Gastroesophageal sphincter (tissue), 4 donors: ENCODE results near the gene MYO3B. TPM values are rescaled to one million over a fixed set of nuclear protein-coding genes. Genes with fewer than 3 reads are reported as not detected.

Experiments
- ATAC-seq: fragments of 150-250 bp; one replicate; pipeline ENCODE4 v1.9.1; 2016; ENCODE audit warnings: mild to moderate bottlenecking, moderate library complexity
- H3K27ac ChIP-seq, 4 donors: fragments of 200-600 bp; sonication (generic) in 3 of 4; 1 replicate in 3 of 4; 2 replicates in 1 of 4; pipeline ENCODE4 v1.5.1; 2016 to 2019
- H3K27me3 ChIP-seq: fragments of 200-600 bp; sonication (generic); one replicate; pipeline ENCODE4 v1.5.1; 2019
- H3K36me3 ChIP-seq, 2 donors: fragments of 200-600 bp; sonication (generic); one replicate each; pipeline ENCODE4 v1.5.1; 2019; ENCODE audit warnings: control low read depth in 1 of 2
- H3K4me1 ChIP-seq, 3 donors: fragments of 200-600 bp; sonication (generic); 1 replicate in 2 of 3; 2 replicates in 1 of 3; pipeline ENCODE4 v1.5.1; 2016 to 2019; ENCODE audit warnings: control low read depth in 2 of 3
- H3K4me3 ChIP-seq, 2 donors: fragments of 200-600 bp; sonication (generic); one replicate each; pipeline ENCODE4 v1.5.1; 2019; ENCODE audit warnings: mild to moderate bottlenecking in 1 of 2, moderate library complexity in 1 of 2
- H3K9me3 ChIP-seq, 3 donors: fragments of 200-600 bp; sonication (generic); one replicate each; pipeline ENCODE4 v1.5.1; 2017 to 2019; ENCODE audit warnings: control low read depth in 2 of 3
- EP300 ChIP-seq: sonication (generic); formaldehyde crosslinking; IDR thresholded peaks from one replicate; pipeline ENCODE4 v1.6.1; 2017; ENCODE audit warnings: antibody characterized with exemption, mild to moderate bottlenecking
- POLR2A ChIP-seq, 2 donors: fragments of 450-650 bp; IDR thresholded peaks; one replicate each; pipeline ENCODE4 v1.6.1; 2017; ENCODE audit warnings: antibody characterized with exemption in 2 of 2, mild to moderate bottlenecking in 2 of 2, moderate library complexity in 1 of 2
- POLR2AphosphoS5 ChIP-seq: sonication (generic); formaldehyde crosslinking; IDR thresholded peaks from one replicate; pipeline ENCODE4 v1.6.1; 2017; ENCODE audit warnings: antibody characterized with exemption
- WGBS, 2 donors: methylation state at CpG; one replicate each; pipeline ENCODE4 v1.1.5; 2018; ENCODE audit warnings: low coverage in 1 of 2; 5-methylcytosine and 5-hydroxymethylcytosine counted together
- total RNA-seq, 4 donors: library from RNA; depleted of rRNA; stranded (reverse); fragments of >200 nt; gene quantifications; one replicate each; pipeline ENCODE4 v1.1.0, GENCODE V29; 2016
- TF ChIP-seq, protein P1 (sequence below), 4 experiments: fragments of 200-600 bp in 2 of 4; fragments of 450-650 bp in 2 of 4; sonication (generic) in 1 of 4; IDR thresholded peaks; one replicate each; pipeline ENCODE4 v1.5.1; 2017 to 2019; ENCODE audit warnings: antibody characterized with exemption in 4 of 4, mild to moderate bottlenecking in 2 of 4, moderate library complexity in 2 of 4

MYO3B gene
- total RNA-seq, 4 donors from 2014 or later: not detected

DNA sequence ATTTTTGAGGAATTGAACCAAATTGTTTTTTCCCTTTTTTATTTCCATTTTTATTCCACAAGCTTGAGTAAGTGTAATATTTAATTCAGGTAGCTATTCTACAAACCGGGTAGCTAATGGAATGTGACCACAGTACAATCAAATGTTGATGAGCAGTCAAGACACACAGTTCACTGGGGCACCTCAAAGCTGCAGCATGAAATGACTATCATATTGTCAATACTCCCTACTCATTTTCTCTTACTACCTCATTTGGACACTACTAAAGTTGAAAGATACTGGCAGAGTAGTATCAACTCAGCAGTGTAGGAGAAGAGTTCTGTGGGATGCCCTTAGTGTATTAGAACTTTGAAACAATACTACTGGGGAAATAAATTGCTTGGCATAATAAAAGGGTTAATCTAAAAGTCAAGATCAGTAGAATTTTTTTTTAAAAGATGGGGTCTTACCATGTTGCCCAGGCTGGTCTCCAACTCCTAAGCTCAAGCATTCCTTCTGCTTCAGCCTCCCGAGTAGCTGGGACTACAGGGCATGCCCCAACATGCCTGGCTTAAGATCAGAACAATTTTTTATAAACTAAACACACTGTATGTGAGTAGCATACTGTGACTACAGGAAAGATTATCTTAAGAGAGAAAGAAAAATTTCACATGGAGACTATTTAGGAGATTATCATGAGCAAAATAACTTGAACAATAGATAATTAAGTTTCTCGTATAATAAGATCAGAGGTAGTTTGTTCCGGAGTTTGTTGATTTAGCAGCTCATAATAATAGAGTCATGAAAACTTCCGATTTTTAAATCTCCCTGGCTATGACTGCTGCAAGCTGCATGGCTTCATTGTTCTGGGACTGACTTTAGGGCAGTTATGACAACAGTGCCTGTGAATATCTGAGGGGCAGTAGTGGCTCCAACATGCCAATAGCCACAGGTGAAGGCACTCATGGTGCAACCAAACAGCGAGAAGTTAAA, 43.7 kb downstream of the MYO3B start:
- H3K9me3 ChIP-seq: no peaks in the 10 kb centered on the region
- TF ChIP-seq POLR2A (IDR thresholded peaks at IDR 0.05) (no peak), EP300 (no peak), POLR2AphosphoS5 (no peak)
- TF ChIP-seq, protein P1, sequence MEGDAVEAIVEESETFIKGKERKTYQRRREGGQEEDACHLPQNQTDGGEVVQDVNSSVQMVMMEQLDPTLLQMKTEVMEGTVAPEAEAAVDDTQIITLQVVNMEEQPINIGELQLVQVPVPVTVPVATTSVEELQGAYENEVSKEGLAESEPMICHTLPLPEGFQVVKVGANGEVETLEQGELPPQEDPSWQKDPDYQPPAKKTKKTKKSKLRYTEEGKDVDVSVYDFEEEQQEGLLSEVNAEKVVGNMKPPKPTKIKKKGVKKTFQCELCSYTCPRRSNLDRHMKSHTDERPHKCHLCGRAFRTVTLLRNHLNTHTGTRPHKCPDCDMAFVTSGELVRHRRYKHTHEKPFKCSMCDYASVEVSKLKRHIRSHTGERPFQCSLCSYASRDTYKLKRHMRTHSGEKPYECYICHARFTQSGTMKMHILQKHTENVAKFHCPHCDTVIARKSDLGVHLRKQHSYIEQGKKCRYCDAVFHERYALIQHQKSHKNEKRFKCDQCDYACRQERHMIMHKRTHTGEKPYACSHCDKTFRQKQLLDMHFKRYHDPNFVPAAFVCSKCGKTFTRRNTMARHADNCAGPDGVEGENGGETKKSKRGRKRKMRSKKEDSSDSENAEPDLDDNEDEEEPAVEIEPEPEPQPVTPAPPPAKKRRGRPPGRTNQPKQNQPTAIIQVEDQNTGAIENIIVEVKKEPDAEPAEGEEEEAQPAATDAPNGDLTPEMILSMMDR (IDR thresholded peaks at IDR 0.05): no peak
- peaks cover 0 to 35% (median 0%) of the 10 kb centered on the region in 3 donors for H3K4me1 ChIP-seq
- no peaks in the 10 kb centered on the region for H3K27me3 ChIP-seq
- no peak overlapping the region for H3K4me3 ChIP-seq
- ATAC-seq: no peak
- 33 to 43% methylated on average over 3 to 6 of the region's 6 CpGs for WGBS, 2 donors
- H3K36me3 ChIP-seq: no peaks in the 10 kb centered on the region
- H3K27ac ChIP-seq: no peak overlapping the region

DNA sequence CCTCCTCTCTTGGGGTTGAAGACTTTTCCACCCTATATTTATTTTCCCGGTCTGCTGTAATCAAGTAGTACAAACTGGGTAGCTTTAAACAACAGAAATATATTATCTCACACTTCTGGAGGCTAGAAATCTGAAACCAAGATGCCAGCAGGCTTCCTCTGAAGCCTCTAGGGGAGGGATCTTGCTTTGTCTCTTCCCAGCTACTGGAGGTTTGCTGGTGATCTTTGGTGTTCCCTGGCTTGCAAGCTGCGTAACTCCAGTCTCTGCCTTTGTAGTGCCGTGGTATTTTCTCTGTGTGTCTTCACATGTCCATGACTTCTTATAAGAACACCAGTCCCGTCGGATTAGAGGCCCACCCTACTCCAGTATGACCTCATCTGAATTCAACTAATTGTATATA, 44.4 kb downstream of the MYO3B start:
- no peak for ATAC-seq
- H3K4me3 ChIP-seq: no peak overlapping the region
- H3K4me1 ChIP-seq: peaks cover 0 to 35% (median 0%) of the 10 kb centered on the region in 3 donors
- no peaks in the 10 kb centered on the region for H3K9me3 ChIP-seq
- no peak for TF ChIP-seq POLR2A (IDR thresholded peaks at IDR 0.05)
- no peak for TF ChIP-seq POLR2AphosphoS5
- TF ChIP-seq, protein P1 (IDR thresholded peaks at IDR 0.05): no peak
- no peak overlapping the region for H3K27ac ChIP-seq
- WGBS, 2 donors: 76 to 77% methylated on average over 3 of the region's 5 CpGs
- no peaks in the 10 kb centered on the region for H3K36me3 ChIP-seq
- H3K27me3 ChIP-seq: no peaks in the 10 kb centered on the region

- Histone ChIP-seq H3K4me1 (peaks cover 0 to 29% (median 0%) of the 10 kb centered on the region in 3 donors), H3K27me3 (no peaks in the 10 kb centered on the region), H3K4me3 (no peak overlapping the region), H3K27ac (no peak overlapping the region), H3K36me3 (no peaks in the 10 kb centered on the region), H3K9me3 (no peaks in the 10 kb centered on the region)
- TF ChIP-seq, protein P1 (IDR thresholded peaks at IDR 0.05): no peak
- TF ChIP-seq EP300 (no peak), POLR2A (IDR thresholded peaks at IDR 0.05) (no peak), POLR2AphosphoS5 (no peak)
- no peak for ATAC-seq
- 82 to 92% methylated on average over 2 of the region's 2 CpGs for WGBS, 2 donors
Measured at GRCh38 chr2:170222842-170223241, 44.9 kb downstream of the MYO3B start.

GRCh38 chr2:170224692-170225294, 46.8 kb downstream of the MYO3B start:
- ATAC-seq: no peak
- Histone ChIP-seq H3K27ac (no peak overlapping the region), H3K27me3 (no peaks in the 10 kb centered on the region), H3K4me3 (no peak overlapping the region), H3K4me1 (peaks cover 0 to 21% (median 0%) of the 10 kb centered on the region in 3 donors), H3K9me3 (no peaks in the 10 kb centered on the region), H3K36me3 (no peaks in the 10 kb centered on the region)
- no peak for TF ChIP-seq POLR2AphosphoS5
- TF ChIP-seq EP300: no peak
- TF ChIP-seq POLR2A (IDR thresholded peaks at IDR 0.05): no peak
- TF ChIP-seq, protein P1 (IDR thresholded peaks at IDR 0.05): no peak
- WGBS, 2 donors: 15 to 27% methylated on average over 7 of the region's 7 CpGs
